ENCODE results near the gene KIAA0825. TPM values are rescaled to one million over a fixed set of nuclear protein-coding genes. Genes with fewer than 3 reads are reported as not detected.

KIAA0825 gene
- 10 to 100 TPM; 12.5 to 32.6 (median 15.9) TPM for total RNA-seq

GRCh38 chr5:94618493-94619328 lies at the start of gene KIAA0825, which contains the start of gene SLF1:
KIAA0825 (minus strand) TSS chr5:94618604; CDS start chr5:94537126, 81,478 bp downstream.
SLF1 (plus strand) TSS chr5:94618669; CDS start chr5:94628811, 10,142 bp downstream.
- peak within 1 kb of the TSS; percentile 12 to 71 (median 67) for H3K27ac ChIP-seq
- H3K4me3 ChIP-seq (replicated peaks in 1 of 3), result peak within 1 kb of the TSS; percentile 63 to 90 (median 67)
- TF ChIP-seq CTCF (IDR thresholded peaks at IDR 0.05) (no peak), POLR2A (IDR thresholded peaks at IDR 0.05) (peak in 1 of 2 donors; percentile 51)
- 1% methylated on average over 13 to 27 of the region's 63 CpGs for WGBS, 2 donors
- no peaks in the 10 kb centered on the region for H3K27me3 ChIP-seq
- intact Hi-C loops (cut with DNase I), result no loop called here
- no peaks in the 10 kb centered on the region for H3K9me3 ChIP-seq
- H3K36me3 ChIP-seq, result no peaks in the 10 kb centered on the region
- DNase-seq, result peak; percentile 88 to 92
- H3K4me1 ChIP-seq, result peaks cover 6 to 15% of the 10 kb centered on the region in 2 donors

- Histone ChIP-seq H3K4me1 (no peaks in the 10 kb centered on the region), H3K27me3 (no peaks in the 10 kb centered on the region), H3K9me3 (no peaks in the 10 kb centered on the region), H3K36me3 (no peaks in the 10 kb centered on the region), H3K4me3 (replicated peaks in 1 of 3) (no peak overlapping the region), H3K27ac (no peak overlapping the region)
- WGBS, 2 donors, result 91 to 93% methylated on average over 3 of the region's 3 CpGs
- TF ChIP-seq POLR2A (IDR thresholded peaks at IDR 0.05) (no peak), CTCF (IDR thresholded peaks at IDR 0.05) (no peak)
- intact Hi-C loops (cut with DNase I), result no loop called here
- no peak for DNase-seq
Observed at GRCh38 chr5:94667937-94668336, 49.5 kb upstream of the KIAA0825 start.

- H3K36me3 ChIP-seq, result no peaks in the 10 kb centered on the region
- no peak overlapping the region for H3K27ac ChIP-seq
- no peaks in the 10 kb centered on the region for H3K27me3 ChIP-seq
- WGBS, 2 donors, result 87 to 88% methylated on average over 3 of the region's 3 CpGs
- no peak for DNase-seq
- TF ChIP-seq POLR2A (IDR thresholded peaks at IDR 0.05) (no peak), CTCF (IDR thresholded peaks at IDR 0.05) (no peak)
- intact Hi-C loops (cut with DNase I), result no loop called here
- no peak overlapping the region for H3K4me3 ChIP-seq (replicated peaks in 1 of 3)
- H3K9me3 ChIP-seq, result no peaks in the 10 kb centered on the region
- no peaks in the 10 kb centered on the region for H3K4me1 ChIP-seq
Observed at GRCh38 chr5:94661086-94661485, 42.7 kb upstream of the KIAA0825 start.

- TF ChIP-seq POLR2A (IDR thresholded peaks at IDR 0.05), result no peak
- Histone ChIP-seq H3K36me3 (no peaks in the 10 kb centered on the region), H3K4me3 (replicated peaks in 1 of 3) (no peak overlapping the region), H3K9me3 (no peaks in the 10 kb centered on the region), H3K27me3 (no peaks in the 10 kb centered on the region), H3K4me1 (no peaks in the 10 kb centered on the region), H3K27ac (no peak overlapping the region)
- 97 to 100% methylated on average over 4 to 6 of the region's 8 CpGs for WGBS, 2 donors
- intact Hi-C loops (cut with DNase I), result no loop called here
- DNase-seq, result no peak
Observed at GRCh38 chr5:94660506-94660905, 42.1 kb upstream of the KIAA0825 start.

GRCh38 chr5:94658272-94658671 lies 39.9 kb upstream of the KIAA0825 start:
- Histone ChIP-seq H3K4me3 (replicated peaks in 1 of 3) (no peak overlapping the region), H3K36me3 (no peaks in the 10 kb centered on the region), H3K4me1 (no peaks in the 10 kb centered on the region), H3K27me3 (no peaks in the 10 kb centered on the region), H3K27ac (no peak overlapping the region), H3K9me3 (no peaks in the 10 kb centered on the region)
- intact Hi-C loops (cut with DNase I), result no loop called here
- DNase-seq, result no peak
- TF ChIP-seq POLR2A (IDR thresholded peaks at IDR 0.05), result no peak
- no peak for TF ChIP-seq CTCF (IDR thresholded peaks at IDR 0.05)
- WGBS, 2 donors, result 98 to 100% methylated on average over 1 of the region's 1 CpG
